K562 (cell line): ENCODE data around the gene HDAC3. TPM values are rescaled to one million over a fixed set of nuclear protein-coding genes. Genes with fewer than 3 reads are reported as not detected.

ENCODE experiments used
- ILF3 ChIP-seq: fragments of 450-650 bp; IDR thresholded peaks from 2 replicates; pipeline ENCODE4 v1.6.1; 2018; ENCODE audit warnings: antibody characterized with exemption, mild to moderate bottlenecking, moderate library complexity, borderline replicate concordance
- MAZ ChIP-seq, 2 experiments: fragments of 450-650 bp in 1 of 2; sonication (generic) in 1 of 2; formaldehyde crosslinking; IDR thresholded peaks in 1 of 2; conservative IDR thresholded peaks in 1 of 2; 2 replicates each; pipeline versions ENCODE4 v1.4.0 to v1.5.0; 2020; ENCODE audit warnings: mild to moderate bottlenecking in 1 of 2, missing genetic modification reagents in 1 of 2
- TFAM ChIP-seq: fragments of 250-450 bp; sonication (Bioruptor Pico); conservative IDR thresholded peaks from 2 replicates; pipeline ENCODE4 v1.5.0; 2021; ENCODE audit warnings: mild to moderate bottlenecking, moderate library complexity
- ZBED1 ChIP-seq: IDR thresholded peaks from 2 replicates; pipeline ENCODE4 v1.6.1; 2014
- ZBTB11 ChIP-seq, 3 experiments: fragments of 200-800 bp in 1 of 3; fragments of 250-450 bp in 1 of 3; fragments of 450-650 bp in 1 of 3; sonication (Bioruptor Pico) in 1 of 3; sonication (Bioruptor generic) in 1 of 3; formaldehyde crosslinking in 1 of 3; IDR thresholded peaks; 2 replicates each; pipeline versions ENCODE4 v1.6.1 to v1.8.0; 2016 to 2022; ENCODE audit warnings: mild to moderate bottlenecking in 2 of 3, missing genetic modification characterization in 2 of 3, missing compliant biosample characterization in 1 of 3, moderate library complexity in 1 of 3
- ZBTB5 ChIP-seq: fragments of 450-650 bp; IDR thresholded peaks from 2 replicates; pipeline ENCODE4 v1.6.1; 2017; ENCODE audit warnings: antibody characterized with exemption
- polyA plus RNA-seq, 8 experiments: library from polyadenylated mRNA; depleted of rRNA in 4 of 8; stranded (reverse) in 5 of 8; unstranded in 3 of 8; fragments of >200 nt; fragmentation: Nextera tagmentation in 2 of 8; fragmentation: Illumina TruSeq in 1 of 8; extraction: Ambion mirVana in 2 of 8; extraction: Trizol in 1 of 8; gene quantifications; 2 replicates each; pipeline versions ENCODE4 v1.2.1 to v1.2.3, GENCODE V29; 2011 to 2014; ENCODE audit warnings: inconsistent platforms in 1 of 8, missing spikeins in 1 of 8
- total RNA-seq, 7 experiments: library from RNA; depleted of rRNA in 6 of 7; stranded (reverse); fragments of >200 nt in 6 of 7; fragmentation: Illumina TruSeq in 2 of 7; extraction: Trizol in 2 of 7; gene quantifications; 2 replicates each; pipeline versions ENCODE4 v1.2.1 to v1.2.3, GENCODE V29; 2011 to 2021; ENCODE audit warnings: low replicate concordance in 1 of 7
- TF ChIP-seq, protein P1 (sequence below): fragments of 250-450 bp; sonication (Bioruptor Pico); IDR thresholded peaks from 2 replicates; pipeline ENCODE4 v1.4.0; 2020; ENCODE audit warnings: mild to moderate bottlenecking

The HDAC3 gene
- total and polyA plus RNA-seq, 9 of the 15 experiments (the other 6 are each of a cell fraction or from before 2014, with no cell fraction given), result 89.7 to 191 (median 119) TPM

DNA sequence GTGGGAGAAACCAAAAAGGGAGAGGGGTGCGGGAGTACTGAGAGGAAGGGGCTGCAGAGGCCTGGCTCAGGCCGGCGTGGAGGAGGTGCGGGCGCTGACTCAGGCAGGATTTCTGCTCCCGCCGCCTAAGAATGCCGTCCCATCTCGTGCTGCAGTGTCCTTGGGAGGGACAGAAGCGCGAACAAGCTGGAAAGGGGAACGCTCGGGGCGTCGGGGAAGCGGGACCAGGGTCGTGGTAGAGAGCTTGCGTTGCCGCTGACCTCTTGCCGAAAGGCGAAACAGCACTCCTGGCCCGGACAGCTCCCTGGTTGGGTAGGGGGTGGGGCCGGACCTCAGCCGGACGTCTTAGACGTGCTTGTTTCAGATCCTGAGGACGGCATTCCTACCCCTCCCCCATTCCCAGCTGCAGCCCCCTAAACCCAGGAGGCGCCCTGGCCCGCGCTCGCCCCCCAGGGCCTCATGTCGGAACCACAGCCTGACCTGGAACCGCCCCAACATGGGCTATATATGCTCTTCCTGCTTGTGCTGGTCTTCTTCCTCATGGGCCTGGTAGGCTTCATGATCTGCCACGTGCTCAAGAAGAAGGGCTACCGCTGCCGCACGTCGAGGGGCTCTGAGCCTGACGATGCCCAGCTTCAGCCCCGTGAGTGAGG, 1.2 kb upstream of the HDAC3 start (continued):
- TF ChIP-seq MAZ (CRISPR knock-in tag; conservative IDR thresholded peaks at IDR 0.05 in 1 of 2, IDR thresholded peaks at IDR 0.05 in 1 of 2) (peak in 1 of 2 experiments; percentile 62; a peak in 2 of 4 replicates), ZBTB11 (CRISPR knock-in tag; IDR thresholded peaks at IDR 0.05) (no peak), ZBTB5 (no peak), TFAM (CRISPR knock-in tag) (no peak), ILF3 (no peak), ZBED1 (no peak)
- TF ChIP-seq, protein P1, sequence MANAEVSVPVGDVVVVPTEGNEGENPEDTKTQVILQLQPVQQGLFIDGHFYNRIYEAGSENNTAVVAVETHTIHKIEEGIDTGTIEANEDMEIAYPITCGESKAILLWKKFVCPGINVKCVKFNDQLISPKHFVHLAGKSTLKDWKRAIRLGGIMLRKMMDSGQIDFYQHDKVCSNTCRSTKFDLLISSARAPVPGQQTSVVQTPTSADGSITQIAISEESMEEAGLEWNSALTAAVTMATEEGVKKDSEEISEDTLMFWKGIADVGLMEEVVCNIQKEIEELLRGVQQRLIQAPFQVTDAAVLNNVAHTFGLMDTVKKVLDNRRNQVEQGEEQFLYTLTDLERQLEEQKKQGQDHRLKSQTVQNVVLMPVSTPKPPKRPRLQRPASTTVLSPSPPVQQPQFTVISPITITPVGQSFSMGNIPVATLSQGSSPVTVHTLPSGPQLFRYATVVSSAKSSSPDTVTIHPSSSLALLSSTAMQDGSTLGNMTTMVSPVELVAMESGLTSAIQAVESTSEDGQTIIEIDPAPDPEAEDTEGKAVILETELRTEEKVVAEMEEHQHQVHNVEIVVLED (CRISPR knock-in tag), result no peak
